ENCODE results near the gene DENND1B. TPM values are rescaled to one million over a fixed set of nuclear protein-coding genes. Genes with fewer than 3 reads are reported as not detected.

The DENND1B gene
- total and polyA plus RNA-seq, 4 donors, result 1.7 to 13.7 (median 7.9) TPM

DNA sequence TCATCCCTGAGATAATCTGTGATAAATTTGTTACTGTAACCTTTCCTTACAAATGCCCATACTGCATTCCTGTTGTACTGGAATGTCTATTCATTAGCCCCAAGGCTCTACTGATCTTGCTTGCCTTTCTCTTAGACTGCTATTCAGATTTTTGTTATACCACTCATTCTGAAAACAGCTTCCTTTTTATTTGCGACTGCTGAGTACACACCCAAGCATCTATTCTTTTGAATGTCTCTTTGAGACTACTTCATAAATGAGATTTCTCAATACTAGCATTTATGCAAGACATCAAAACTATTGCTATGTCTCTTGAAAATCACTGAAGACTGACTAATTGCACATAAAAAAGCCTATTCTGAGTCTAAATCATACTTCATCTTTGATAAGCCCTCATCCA lies 38.6 kb downstream of the DENND1B start:
- WGBS, result 79% methylated on average over 1 of the region's 1 CpG
- H3K27me3 ChIP-seq (ENCODE audit: control insufficient read depth in 4 of 4, insufficient read depth in 4 of 4, low read length in 3 of 4), result no peaks in the 10 kb centered on the region
- no peak overlapping the region for H3K9ac ChIP-seq (ENCODE audit: low read depth in 1 of 2, low read length in 2 of 2)
- H3K4me3 ChIP-seq (ENCODE audit: low read depth in 1 of 3, low read length in 3 of 3), result no peak overlapping the region
- H3K4me1 ChIP-seq (ENCODE audit: control insufficient read depth in 4 of 4, insufficient read depth in 4 of 4, low read length in 3 of 4), result peaks cover 0 to 12% (median 0%) of the 10 kb centered on the region in 4 donors
- H3K27ac ChIP-seq (ENCODE audit: low read depth in 1 of 2, low read length in 2 of 2), result no peak overlapping the region
- TF ChIP-seq RXRA (IDR thresholded peaks at IDR 0.05), result no peak
- no peak for TF ChIP-seq FOXA1 (IDR thresholded peaks at IDR 0.05)
- TF ChIP-seq CTCF (IDR thresholded peaks at IDR 0.05; ENCODE audit: low read depth, low read length, missing input control), result no peak
- no peak for TF ChIP-seq REST (IDR thresholded peaks at IDR 0.05)
- TF ChIP-seq, protein P1, sequence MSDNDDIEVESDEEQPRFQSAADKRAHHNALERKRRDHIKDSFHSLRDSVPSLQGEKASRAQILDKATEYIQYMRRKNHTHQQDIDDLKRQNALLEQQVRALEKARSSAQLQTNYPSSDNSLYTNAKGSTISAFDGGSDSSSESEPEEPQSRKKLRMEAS (IDR thresholded peaks at IDR 0.05), result no peak
- TF ChIP-seq ZBTB33 (IDR thresholded peaks at IDR 0.05), result no peak
- TF ChIP-seq, protein P2, sequence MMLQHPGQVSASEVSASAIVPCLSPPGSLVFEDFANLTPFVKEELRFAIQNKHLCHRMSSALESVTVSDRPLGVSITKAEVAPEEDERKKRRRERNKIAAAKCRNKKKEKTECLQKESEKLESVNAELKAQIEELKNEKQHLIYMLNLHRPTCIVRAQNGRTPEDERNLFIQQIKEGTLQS (IDR thresholded peaks at IDR 0.05), result no peak
- no peak for TF ChIP-seq HNF4A (conservative IDR thresholded peaks at IDR 0.05)
- no peak for TF ChIP-seq RAD21 (IDR thresholded peaks at IDR 0.05)
- TF ChIP-seq JUND (IDR thresholded peaks at IDR 0.05), result no peak
- TF ChIP-seq YY1 (IDR thresholded peaks at IDR 0.05), result no peak
- TF ChIP-seq SP1 (IDR thresholded peaks at IDR 0.05), result no peak
- TF ChIP-seq TAF1 (conservative IDR thresholded peaks at IDR 0.05), result no peak
- TF ChIP-seq FOXA2 (IDR thresholded peaks at IDR 0.05), result no peak
- no peak for TF ChIP-seq EGR1 (IDR thresholded peaks at IDR 0.05; ENCODE audit: low read depth in 2 of 2)
- H3K36me3 ChIP-seq (ENCODE audit: control insufficient read depth in 4 of 4, insufficient read depth in 3 of 4, low read depth in 1 of 4, low read length in 3 of 4), result no peaks in the 10 kb centered on the region
- no peak for DNase-seq (ENCODE audit: low spot score)
- no peaks in the 10 kb centered on the region for H3K9me3 ChIP-seq (ENCODE audit: control insufficient read depth in 4 of 4, low read length in 3 of 4)

DNA sequence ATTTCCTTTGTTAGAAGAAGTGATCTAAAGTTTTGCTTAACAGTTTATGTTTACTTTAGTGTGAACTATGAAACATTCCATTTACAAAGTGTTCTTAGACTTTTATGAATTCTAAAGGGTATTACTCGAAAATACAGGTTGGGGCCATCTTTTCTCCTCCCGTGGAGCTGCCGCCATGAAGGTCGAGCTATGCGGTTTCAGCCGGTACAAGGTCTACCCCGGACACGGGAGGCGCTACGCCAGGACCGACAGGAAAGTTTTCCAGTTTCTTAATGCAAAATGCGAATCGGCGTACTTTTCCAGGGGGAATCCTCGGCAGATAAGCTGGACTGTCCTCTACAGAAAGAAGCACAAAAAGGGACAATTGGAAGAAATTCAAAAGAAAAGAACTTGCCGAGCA lies 39.8 kb downstream of the DENND1B start:
- WGBS, result 96% methylated on average over 16 of the region's 16 CpGs
- H3K4me1 ChIP-seq (ENCODE audit: control insufficient read depth in 4 of 4, insufficient read depth in 4 of 4, low read length in 3 of 4), result peaks cover 0 to 10% (median 0%) of the 10 kb centered on the region in 4 donors
- H3K27me3 ChIP-seq (ENCODE audit: control insufficient read depth in 4 of 4, insufficient read depth in 4 of 4, low read length in 3 of 4), result no peaks in the 10 kb centered on the region
- H3K9me3 ChIP-seq (ENCODE audit: control insufficient read depth in 4 of 4, low read length in 3 of 4), result no peaks in the 10 kb centered on the region
- no peak overlapping the region for H3K9ac ChIP-seq (ENCODE audit: low read depth in 1 of 2, low read length in 2 of 2)
- H3K27ac ChIP-seq (ENCODE audit: low read depth in 1 of 2, low read length in 2 of 2), result no peak overlapping the region
- DNase-seq (ENCODE audit: low spot score), result no peak
- H3K4me3 ChIP-seq (ENCODE audit: low read depth in 1 of 3, low read length in 3 of 3), result no peak overlapping the region
- H3K36me3 ChIP-seq (ENCODE audit: control insufficient read depth in 4 of 4, insufficient read depth in 3 of 4, low read depth in 1 of 4, low read length in 3 of 4), result no peaks in the 10 kb centered on the region
- no peak for TF ChIP-seq HNF4G (IDR thresholded peaks at IDR 0.05)
- TF ChIP-seq RXRA (IDR thresholded peaks at IDR 0.05), result no peak
- TF ChIP-seq JUND (IDR thresholded peaks at IDR 0.05), result no peak
- no peak for TF ChIP-seq EGR1 (IDR thresholded peaks at IDR 0.05; ENCODE audit: low read depth in 2 of 2)
- no peak for TF ChIP-seq FOXA2 (IDR thresholded peaks at IDR 0.05)
- no peak for TF ChIP-seq SP1 (IDR thresholded peaks at IDR 0.05)
- TF ChIP-seq NR2F2 (IDR thresholded peaks at IDR 0.05), result no peak
- no peak for TF ChIP-seq FOXA1 (IDR thresholded peaks at IDR 0.05)
- TF ChIP-seq YY1 (IDR thresholded peaks at IDR 0.05), result no peak
- TF ChIP-seq RAD21 (IDR thresholded peaks at IDR 0.05), result no peak
- no peak for TF ChIP-seq CTCF (IDR thresholded peaks at IDR 0.05; ENCODE audit: low read depth, low read length, missing input control)
- TF ChIP-seq ZBTB33 (IDR thresholded peaks at IDR 0.05), result no peak
- TF ChIP-seq, protein P1 (IDR thresholded peaks at IDR 0.05), result no peak
- TF ChIP-seq, protein P2 (IDR thresholded peaks at IDR 0.05), result no peak

Data from liver (tissue), 9 donors.